ENCODE measurements around the gene BCAS3.

BCAS3 gene

DNA sequence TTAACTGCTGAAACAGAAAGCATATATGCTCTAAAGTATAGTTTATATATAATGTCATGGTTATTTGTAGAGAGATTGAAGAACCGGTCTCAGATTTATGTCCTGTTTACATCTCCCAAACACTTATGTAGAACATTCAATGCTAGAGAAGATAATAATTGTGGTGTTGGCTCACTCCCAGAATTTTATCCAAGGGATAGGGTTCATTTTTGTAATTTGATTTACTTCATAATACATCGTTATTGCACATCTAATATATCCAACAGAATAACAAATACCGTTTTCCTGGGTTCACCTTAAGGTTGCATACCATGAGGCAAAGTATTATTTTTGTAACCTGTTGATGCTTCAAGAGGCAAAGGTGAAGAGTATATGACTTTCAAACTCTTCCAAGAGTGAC lies 519.1 kb downstream of the BCAS3 start:
- H3K9me3 ChIP-seq (ENCODE audit: control insufficient read depth, low read length): no peaks in the 10 kb centered on the region
- no peaks in the 10 kb centered on the region for H3K36me3 ChIP-seq (ENCODE audit: control insufficient read depth, insufficient read depth, low read length)
- H3K27ac ChIP-seq: no peak overlapping the region
- no peak overlapping the region for H3K4me3 ChIP-seq (ENCODE audit: low read depth, low read length)
- H3K9ac ChIP-seq: no peak overlapping the region
- TF ChIP-seq, protein P1, sequence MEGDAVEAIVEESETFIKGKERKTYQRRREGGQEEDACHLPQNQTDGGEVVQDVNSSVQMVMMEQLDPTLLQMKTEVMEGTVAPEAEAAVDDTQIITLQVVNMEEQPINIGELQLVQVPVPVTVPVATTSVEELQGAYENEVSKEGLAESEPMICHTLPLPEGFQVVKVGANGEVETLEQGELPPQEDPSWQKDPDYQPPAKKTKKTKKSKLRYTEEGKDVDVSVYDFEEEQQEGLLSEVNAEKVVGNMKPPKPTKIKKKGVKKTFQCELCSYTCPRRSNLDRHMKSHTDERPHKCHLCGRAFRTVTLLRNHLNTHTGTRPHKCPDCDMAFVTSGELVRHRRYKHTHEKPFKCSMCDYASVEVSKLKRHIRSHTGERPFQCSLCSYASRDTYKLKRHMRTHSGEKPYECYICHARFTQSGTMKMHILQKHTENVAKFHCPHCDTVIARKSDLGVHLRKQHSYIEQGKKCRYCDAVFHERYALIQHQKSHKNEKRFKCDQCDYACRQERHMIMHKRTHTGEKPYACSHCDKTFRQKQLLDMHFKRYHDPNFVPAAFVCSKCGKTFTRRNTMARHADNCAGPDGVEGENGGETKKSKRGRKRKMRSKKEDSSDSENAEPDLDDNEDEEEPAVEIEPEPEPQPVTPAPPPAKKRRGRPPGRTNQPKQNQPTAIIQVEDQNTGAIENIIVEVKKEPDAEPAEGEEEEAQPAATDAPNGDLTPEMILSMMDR (IDR thresholded peaks at IDR 0.05): no peak
- H3K4me2 ChIP-seq (ENCODE audit: low read length): no peak overlapping the region
- no peak overlapping the region for H2AFZ ChIP-seq
- H3K79me2 ChIP-seq: no peaks in the 10 kb centered on the region
- H3K27me3 ChIP-seq (ENCODE audit: control insufficient read depth, insufficient read depth, low read length): no peaks in the 10 kb centered on the region
- peaks cover 13% of the 10 kb centered on the region for H3K4me1 ChIP-seq

DNA sequence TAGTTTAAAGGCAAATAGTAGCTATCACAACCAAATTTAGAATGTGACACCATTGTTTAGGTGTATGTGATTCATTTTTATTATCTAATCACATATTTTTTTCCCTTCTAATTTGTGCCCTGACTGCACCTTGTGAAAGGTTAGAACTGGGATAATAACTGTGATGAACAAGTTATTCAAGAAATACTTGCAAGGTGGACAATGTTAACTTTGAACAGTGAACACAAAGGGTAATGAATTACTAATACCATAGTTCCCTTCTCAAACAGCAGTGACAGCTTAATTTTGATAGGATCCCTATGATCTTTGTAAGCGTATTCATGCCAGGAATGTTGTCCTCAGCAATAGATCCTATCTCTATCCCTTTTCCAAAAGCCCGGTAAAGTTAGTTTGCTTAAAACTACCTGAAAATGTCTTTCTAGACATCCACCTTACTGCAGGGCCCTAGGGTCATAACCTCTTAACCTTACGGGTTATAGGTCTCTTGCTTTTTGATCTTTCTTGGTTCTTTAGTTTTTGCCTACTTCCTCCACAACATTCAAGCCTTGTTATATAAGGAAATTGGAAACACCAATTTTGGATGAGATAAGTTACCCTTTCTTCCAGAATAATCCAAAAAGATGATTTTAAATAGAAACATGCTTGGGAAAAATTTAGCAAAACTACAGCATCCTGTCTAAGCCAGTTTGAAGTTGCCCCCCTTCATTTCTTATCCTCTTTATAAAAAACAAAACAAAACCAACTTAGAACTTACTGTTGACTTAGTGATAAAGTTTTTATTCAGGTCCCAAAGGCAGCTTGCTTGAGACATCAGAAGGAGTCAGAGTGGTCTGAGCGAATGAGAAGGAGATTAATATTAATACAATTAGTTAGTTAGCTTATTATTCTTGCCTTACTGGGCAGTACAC lies 522.0 kb downstream of the BCAS3 start:
- Histone ChIP-seq H3K27ac (no peak overlapping the region), H3K4me3 (ENCODE audit: low read depth, low read length) (no peak overlapping the region), H3K27me3 (ENCODE audit: control insufficient read depth, insufficient read depth, low read length) (no peaks in the 10 kb centered on the region), H3K9ac (no peak overlapping the region), H3K4me1 (peaks cover 13% of the 10 kb centered on the region), H3K4me2 (ENCODE audit: low read length) (no peak overlapping the region), H3K9me3 (ENCODE audit: control insufficient read depth, low read length) (no peaks in the 10 kb centered on the region), H2AFZ (no peak overlapping the region), H3K79me2 (no peaks in the 10 kb centered on the region), H3K36me3 (ENCODE audit: control insufficient read depth, insufficient read depth, low read length) (no peaks in the 10 kb centered on the region)
- TF ChIP-seq, protein P1 (IDR thresholded peaks at IDR 0.05): no peak

DNA sequence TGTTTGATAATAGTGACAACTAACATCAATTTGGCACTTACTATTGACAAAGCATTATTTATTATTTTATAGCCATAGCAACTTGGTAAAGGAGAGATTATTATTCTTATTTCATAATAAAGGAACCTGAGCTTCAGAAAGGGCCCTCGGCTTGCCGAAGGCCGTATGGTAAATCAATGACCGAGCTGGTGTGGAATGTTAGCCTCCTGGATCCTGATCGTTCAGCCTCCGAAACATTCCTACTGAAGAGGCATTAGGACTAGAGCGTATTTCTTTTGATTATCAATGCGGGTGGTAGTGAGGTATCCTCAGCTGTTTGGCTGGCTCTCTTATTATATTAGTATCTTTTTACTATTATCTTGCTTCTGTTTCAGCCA lies 522.7 kb downstream of the BCAS3 start:
- H3K4me1 ChIP-seq: peaks cover 13% of the 10 kb centered on the region
- H3K27me3 ChIP-seq (ENCODE audit: control insufficient read depth, insufficient read depth, low read length): no peaks in the 10 kb centered on the region
- no peaks in the 10 kb centered on the region for H3K79me2 ChIP-seq
- H3K36me3 ChIP-seq (ENCODE audit: control insufficient read depth, insufficient read depth, low read length): no peaks in the 10 kb centered on the region
- H3K27ac ChIP-seq: no peak overlapping the region
- H3K9ac ChIP-seq: no peak overlapping the region
- H2AFZ ChIP-seq: no peak overlapping the region
- H3K4me3 ChIP-seq (ENCODE audit: low read depth, low read length): no peak overlapping the region
- H3K4me2 ChIP-seq (ENCODE audit: low read length): no peak overlapping the region
- TF ChIP-seq, protein P1 (IDR thresholded peaks at IDR 0.05): no peak
- no peaks in the 10 kb centered on the region for H3K9me3 ChIP-seq (ENCODE audit: control insufficient read depth, low read length)

DNA sequence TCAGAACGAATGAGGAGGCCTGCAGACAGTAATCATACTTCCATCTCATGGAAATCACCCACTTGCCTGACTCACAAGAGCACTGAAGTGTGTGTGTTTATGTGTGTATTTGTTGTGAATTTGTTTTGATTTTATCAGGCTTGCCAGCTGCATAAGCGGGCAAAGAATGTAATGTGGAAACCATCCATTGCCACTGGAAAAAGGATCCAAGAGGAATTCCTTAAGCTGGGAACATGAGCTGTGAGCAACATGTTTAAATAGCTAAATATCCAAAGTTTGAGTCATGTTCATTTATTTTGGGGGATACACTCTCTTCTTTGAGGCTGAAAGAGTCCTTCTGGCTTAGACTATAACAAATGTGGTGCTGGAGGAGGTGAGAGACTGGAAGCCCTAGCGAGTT lies 523.6 kb downstream of the BCAS3 start:
- Histone ChIP-seq H3K27ac (no peak overlapping the region), H3K79me2 (no peaks in the 10 kb centered on the region), H3K27me3 (ENCODE audit: control insufficient read depth, insufficient read depth, low read length) (no peaks in the 10 kb centered on the region), H2AFZ (no peak overlapping the region), H3K9ac (no peak overlapping the region), H3K4me2 (ENCODE audit: low read length) (no peak overlapping the region), H3K36me3 (ENCODE audit: control insufficient read depth, insufficient read depth, low read length) (no peaks in the 10 kb centered on the region), H3K4me1 (peaks cover 13% of the 10 kb centered on the region), H3K9me3 (ENCODE audit: control insufficient read depth, low read length) (no peaks in the 10 kb centered on the region), H3K4me3 (ENCODE audit: low read depth, low read length) (no peak overlapping the region)
- TF ChIP-seq, protein P1 (IDR thresholded peaks at IDR 0.05): no peak

DNA sequence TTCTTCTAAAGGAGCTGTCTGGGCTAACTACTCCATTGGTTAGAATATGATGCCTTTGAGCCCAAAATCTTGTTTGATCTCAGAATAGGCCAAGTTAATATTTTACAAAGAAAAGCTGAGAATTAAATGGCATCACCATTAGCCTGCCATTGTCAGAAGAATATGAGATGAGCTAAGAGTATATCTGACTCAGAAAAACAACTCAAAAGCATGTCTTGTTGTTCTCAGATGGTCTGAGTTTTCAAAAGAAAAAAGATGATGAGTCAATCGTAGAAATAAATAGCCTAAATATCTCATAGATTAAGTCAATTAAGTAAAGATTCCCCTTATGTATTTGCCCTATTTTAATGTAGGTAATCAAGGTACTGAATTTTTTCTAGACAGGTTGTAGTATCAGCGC lies 524.9 kb downstream of the BCAS3 start:
- Histone ChIP-seq H3K9me3 (ENCODE audit: control insufficient read depth, low read length) (no peaks in the 10 kb centered on the region), H3K27ac (no peak overlapping the region), H3K4me3 (ENCODE audit: low read depth, low read length) (no peak overlapping the region), H3K36me3 (ENCODE audit: control insufficient read depth, insufficient read depth, low read length) (no peaks in the 10 kb centered on the region), H3K79me2 (no peaks in the 10 kb centered on the region), H3K4me2 (ENCODE audit: low read length) (no peak overlapping the region), H3K9ac (no peak overlapping the region), H2AFZ (no peak overlapping the region), H3K27me3 (ENCODE audit: control insufficient read depth, insufficient read depth, low read length) (no peaks in the 10 kb centered on the region), H3K4me1 (peaks cover 13% of the 10 kb centered on the region)
- TF ChIP-seq, protein P1 (IDR thresholded peaks at IDR 0.05): no peak
